ENCODE measurements around the gene THSD8. TPM values are rescaled to one million over a fixed set of nuclear protein-coding genes. Genes with fewer than 3 reads are reported as not detected.

The THSD8 gene
- total and polyA plus RNA-seq, 2 of the 8 experiments (the other 6 are each of a cell fraction or from before 2014, with no cell fraction given), result 8.2 to 42.3 TPM

DNA sequence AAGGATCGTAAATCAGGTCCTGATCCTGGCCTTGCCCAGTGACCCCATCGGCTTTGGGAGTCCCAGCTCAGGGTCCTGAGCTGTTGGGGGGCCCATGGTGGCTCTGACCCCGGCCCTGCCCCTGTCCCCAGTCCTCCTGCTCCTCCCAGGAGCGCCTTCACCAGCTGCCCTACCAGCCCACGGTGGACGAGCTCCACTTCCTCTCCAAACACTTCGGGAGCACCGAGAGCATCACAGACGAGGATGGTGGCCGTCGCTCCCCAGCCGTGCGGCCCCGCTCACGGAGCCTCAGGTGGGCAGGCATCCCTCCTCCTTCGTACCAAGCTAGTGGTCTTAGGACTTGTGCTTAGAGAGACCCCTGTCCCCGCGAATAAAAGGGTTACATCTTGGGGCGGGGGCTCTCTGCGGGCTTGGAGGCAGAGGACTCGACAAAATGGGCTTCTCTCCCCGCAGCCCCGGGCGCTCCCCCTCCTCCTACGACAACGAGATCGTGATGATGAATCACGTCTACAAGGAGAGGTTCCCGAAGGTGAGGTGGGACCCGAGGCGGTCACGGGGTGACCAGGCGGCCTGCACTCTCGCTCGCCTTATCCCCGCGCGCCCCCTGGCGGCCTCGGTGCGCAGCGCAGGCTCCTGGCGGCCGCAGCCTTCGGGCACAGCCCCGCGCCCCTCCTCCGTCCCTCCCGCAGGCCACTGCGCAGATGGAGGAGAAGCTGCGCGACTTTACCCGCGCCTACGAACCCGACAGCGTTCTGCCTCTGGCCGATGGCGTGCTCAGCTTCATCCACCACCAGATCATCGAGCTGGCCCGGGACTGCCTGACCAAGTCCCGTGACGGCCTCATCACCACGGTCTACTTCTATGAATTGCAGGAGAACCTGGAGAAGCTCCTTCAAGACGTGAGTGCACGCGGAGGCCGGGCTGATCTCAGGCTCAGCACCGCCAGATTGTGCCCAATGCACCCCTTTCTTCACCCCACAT, 45.6 kb downstream of the THSD8 start (continued):
- TF ChIP-seq BACH1 (IDR thresholded peaks at IDR 0.05; ENCODE audit: low read length) (no peak), TAF1 (IDR thresholded peaks at IDR 0.05; ENCODE audit: low read depth, low read length) (no peak), PHF8 (conservative IDR thresholded peaks at IDR 0.05; ENCODE audit: low read depth, low read length) (no peak), RNF2 (IDR thresholded peaks at IDR 0.05; ENCODE audit: borderline replicate concordance, low read depth, low read length, missing control alignments, poor library complexity, severe bottlenecking) (no peak), CEBPB (IDR thresholded peaks at IDR 0.05; ENCODE audit: low read depth, low read length) (0 out of 2 replicates have a peak, but pooled peaks have one; percentile 2), CHD1 (IDR thresholded peaks at IDR 0.05; ENCODE audit: low read depth, low read length) (no peak), SP4 (IDR thresholded peaks at IDR 0.05; ENCODE audit: low read length) (peak; percentile 58; the same call in 1 of the 2 replicates), EZH2 (IDR thresholded peaks at IDR 0.05; ENCODE audit: low read depth, low read length, severe bottlenecking) (no peak), MAFK (IDR thresholded peaks at IDR 0.05; ENCODE audit: low read depth, low read length) (no peak), CREB1 (IDR thresholded peaks at IDR 0.05) (peak; percentile 78), SIN3A (conservative IDR thresholded peaks at IDR 0.05 in 1 of 2, IDR thresholded peaks at IDR 0.05 in 1 of 2; ENCODE audit: low read depth in 1 of 2, low read length in 2 of 2) (no peak; a peak in 1 of 4 replicates), CBX5 (IDR thresholded peaks at IDR 0.05; ENCODE audit: low read depth, low read length) (no peak), TCF12 (IDR thresholded peaks at IDR 0.05; ENCODE audit: low read depth, low read length) (no peak), NANOG (IDR thresholded peaks at IDR 0.05; ENCODE audit: insufficient read depth, low read depth, low read length, poor library complexity, severe bottlenecking) (no peak), KDM1A (IDR thresholded peaks at IDR 0.05; ENCODE audit: borderline replicate concordance, low read length) (no peak), TBP (IDR thresholded peaks at IDR 0.05; ENCODE audit: low read depth, low read length) (no peak), JUN (IDR thresholded peaks at IDR 0.05; ENCODE audit: low read depth, low read length) (no peak), RFX5 (IDR thresholded peaks at IDR 0.05; ENCODE audit: borderline replicate concordance, low read depth, low read length) (no peak)
- TF ChIP-seq, protein P1, sequence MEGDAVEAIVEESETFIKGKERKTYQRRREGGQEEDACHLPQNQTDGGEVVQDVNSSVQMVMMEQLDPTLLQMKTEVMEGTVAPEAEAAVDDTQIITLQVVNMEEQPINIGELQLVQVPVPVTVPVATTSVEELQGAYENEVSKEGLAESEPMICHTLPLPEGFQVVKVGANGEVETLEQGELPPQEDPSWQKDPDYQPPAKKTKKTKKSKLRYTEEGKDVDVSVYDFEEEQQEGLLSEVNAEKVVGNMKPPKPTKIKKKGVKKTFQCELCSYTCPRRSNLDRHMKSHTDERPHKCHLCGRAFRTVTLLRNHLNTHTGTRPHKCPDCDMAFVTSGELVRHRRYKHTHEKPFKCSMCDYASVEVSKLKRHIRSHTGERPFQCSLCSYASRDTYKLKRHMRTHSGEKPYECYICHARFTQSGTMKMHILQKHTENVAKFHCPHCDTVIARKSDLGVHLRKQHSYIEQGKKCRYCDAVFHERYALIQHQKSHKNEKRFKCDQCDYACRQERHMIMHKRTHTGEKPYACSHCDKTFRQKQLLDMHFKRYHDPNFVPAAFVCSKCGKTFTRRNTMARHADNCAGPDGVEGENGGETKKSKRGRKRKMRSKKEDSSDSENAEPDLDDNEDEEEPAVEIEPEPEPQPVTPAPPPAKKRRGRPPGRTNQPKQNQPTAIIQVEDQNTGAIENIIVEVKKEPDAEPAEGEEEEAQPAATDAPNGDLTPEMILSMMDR (IDR thresholded peaks at IDR 0.05; ENCODE audit: control extremely low read depth in 1 of 3, insufficient read depth in 1 of 3, low read depth in 1 of 3, low read length in 3 of 3), result peak; percentile 96 to 99 (median 99)
- TF ChIP-seq, protein P2, sequence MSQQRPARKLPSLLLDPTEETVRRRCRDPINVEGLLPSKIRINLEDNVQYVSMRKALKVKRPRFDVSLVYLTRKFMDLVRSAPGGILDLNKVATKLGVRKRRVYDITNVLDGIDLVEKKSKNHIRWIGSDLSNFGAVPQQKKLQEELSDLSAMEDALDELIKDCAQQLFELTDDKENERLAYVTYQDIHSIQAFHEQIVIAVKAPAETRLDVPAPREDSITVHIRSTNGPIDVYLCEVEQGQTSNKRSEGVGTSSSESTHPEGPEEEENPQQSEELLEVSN (IDR thresholded peaks at IDR 0.05), result peak; percentile 63

Measured in H1 (cell line).